MM.1S (cell line): ENCODE measurements around the gene CHSY1.

Source experiments
- DNase-seq: peaks from one replicate; pipeline ENCODE4 v3.0.0-alpha.2; 2015
- H2AFZ ChIP-seq: fragments of 300-600 bp; sonication (generic); 2 replicates; pipeline ENCODE4 v1.6.0; 2016; ENCODE audit warnings: antibody characterized with exemption, low read length
- H3F3A ChIP-seq: fragments of 300-600 bp; sonication (generic); 2 replicates; pipeline ENCODE4 v1.6.1; 2016; ENCODE audit warnings: mild to moderate bottlenecking, antibody characterized with exemption, low read length, moderate library complexity, mixed read lengths; ENCODE audit not compliant: insufficient read depth
- H3K27ac ChIP-seq: fragments of 300-600 bp; sonication (generic); 2 replicates; pipeline ENCODE4 v1.5.1; 2016; ENCODE audit warnings: mild to moderate bottlenecking, low read length
- H3K27me3 ChIP-seq: fragments of 300-600 bp; sonication (generic); replicated peaks from 2 replicates; pipeline ENCODE4 v1.6.0; 2016; ENCODE audit warnings: low read length; ENCODE audit not compliant: insufficient read depth
- H3K36me3 ChIP-seq: fragments of 300-600 bp; sonication (generic); replicated peaks from 2 replicates; pipeline ENCODE4 v1.6.1; 2016; ENCODE audit warnings: mild to moderate bottlenecking, low read length, mixed read lengths; ENCODE audit not compliant: insufficient read depth
- H3K4me1 ChIP-seq: fragments of 300-600 bp; sonication (generic); 2 replicates; pipeline ENCODE4 v1.6.1; 2016; ENCODE audit warnings: low read length, mixed read lengths
- H3K4me2 ChIP-seq: fragments of 300-600 bp; sonication (generic); 2 replicates; pipeline ENCODE4 v1.6.0; 2016; ENCODE audit warnings: low read depth, low read length
- H3K4me3 ChIP-seq: fragments of 300-600 bp; sonication (generic); 2 replicates; pipeline ENCODE4 v1.5.1; 2016; ENCODE audit warnings: low read length, mixed read lengths
- H3K79me2 ChIP-seq: fragments of 300-600 bp; sonication (generic); 2 replicates; pipeline ENCODE4 v1.6.1; 2016; ENCODE audit warnings: mixed run types, low read length, mixed read lengths
- H3K9ac ChIP-seq: fragments of 300-600 bp; sonication (generic); 2 replicates; pipeline ENCODE4 v1.6.1; 2016; ENCODE audit warnings: low read length, mixed read lengths
- H3K9me2 ChIP-seq: fragments of 300-600 bp; sonication (generic); replicated peaks from 2 replicates; pipeline ENCODE4 v1.6.1; 2016; ENCODE audit warnings: mild to moderate bottlenecking, low read length, mixed read lengths; ENCODE audit not compliant: insufficient read depth
- H3K9me3 ChIP-seq: fragments of 300-600 bp; sonication (generic); replicated peaks from 2 replicates; pipeline ENCODE4 v1.6.1; 2016; ENCODE audit warnings: mild to moderate bottlenecking, low read length, mixed read lengths; ENCODE audit not compliant: insufficient read depth
- H4K20me1 ChIP-seq: fragments of 300-600 bp; sonication (generic); 2 replicates; pipeline ENCODE4 v1.6.1; 2016; ENCODE audit warnings: mild to moderate bottlenecking, low read length, moderate library complexity, mixed read lengths; ENCODE audit not compliant: insufficient read depth
- EZH2 ChIP-seq: fragments of 300-600 bp; sonication (generic); optimal IDR thresholded peaks from 2 replicates; pipeline ENCODE3; 2017; ENCODE audit warnings: low read depth, mild to moderate bottlenecking, antibody characterized with exemption, low read length, mixed read lengths
- EZH2phosphoT487 ChIP-seq: fragments of 300-600 bp; sonication (generic); IDR thresholded peaks from 2 replicates; pipeline ENCODE4 v1.6.1; 2018; ENCODE audit warnings: antibody characterized with exemption, low read length
- TF ChIP-seq, protein P1 (sequence below): fragments of 300-600 bp; sonication (generic); IDR thresholded peaks from 2 replicates; pipeline ENCODE4 v1.5.1; 2016; ENCODE audit warnings: antibody characterized with exemption, low read length, mixed read lengths

CHSY1 gene

DNA sequence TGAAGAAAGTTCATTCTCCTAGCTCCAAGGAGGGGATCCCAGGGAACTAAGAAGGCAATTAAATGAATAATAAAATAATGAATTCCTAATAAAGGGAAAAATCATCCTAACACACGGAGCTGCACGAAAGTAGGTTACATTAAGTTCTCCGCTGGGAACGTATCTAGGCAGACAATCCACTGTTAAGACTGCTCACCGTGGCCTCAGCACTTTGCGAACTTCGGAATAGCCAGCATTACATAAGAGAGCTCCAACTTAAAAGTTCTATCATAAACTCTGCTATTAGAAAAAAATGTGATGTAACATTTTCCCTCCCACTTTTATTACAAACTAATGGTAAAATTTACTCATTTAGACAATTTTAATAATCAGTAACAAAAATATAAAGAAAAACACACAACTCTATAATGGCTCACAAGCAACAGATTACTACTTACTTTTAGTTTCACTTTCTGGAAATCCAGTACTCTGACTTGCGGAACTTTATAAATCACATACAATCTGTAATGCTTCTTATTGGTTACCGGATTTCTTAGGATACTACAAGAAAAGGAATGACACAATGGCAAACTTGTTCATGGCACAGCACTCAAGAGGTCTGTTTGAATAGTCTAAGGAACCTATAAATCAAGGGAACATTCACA is 34.7 kb upstream of the CHSY1 start:
- no peak for DNase-seq
- no peak overlapping the region for H3K4me3 ChIP-seq
- no peaks in the 10 kb centered on the region for H3K27me3 ChIP-seq
- no peaks in the 10 kb centered on the region for H3K4me1 ChIP-seq
- no peaks in the 10 kb centered on the region; the same call in 1 of the 2 replicates for H3F3A ChIP-seq
- no peak overlapping the region for H3K27ac ChIP-seq
- no peak overlapping the region for H3K4me2 ChIP-seq
- peaks cover 75% of the 10 kb centered on the region for H3K79me2 ChIP-seq
- no peak for TF ChIP-seq EZH2
- TF ChIP-seq, protein P1, sequence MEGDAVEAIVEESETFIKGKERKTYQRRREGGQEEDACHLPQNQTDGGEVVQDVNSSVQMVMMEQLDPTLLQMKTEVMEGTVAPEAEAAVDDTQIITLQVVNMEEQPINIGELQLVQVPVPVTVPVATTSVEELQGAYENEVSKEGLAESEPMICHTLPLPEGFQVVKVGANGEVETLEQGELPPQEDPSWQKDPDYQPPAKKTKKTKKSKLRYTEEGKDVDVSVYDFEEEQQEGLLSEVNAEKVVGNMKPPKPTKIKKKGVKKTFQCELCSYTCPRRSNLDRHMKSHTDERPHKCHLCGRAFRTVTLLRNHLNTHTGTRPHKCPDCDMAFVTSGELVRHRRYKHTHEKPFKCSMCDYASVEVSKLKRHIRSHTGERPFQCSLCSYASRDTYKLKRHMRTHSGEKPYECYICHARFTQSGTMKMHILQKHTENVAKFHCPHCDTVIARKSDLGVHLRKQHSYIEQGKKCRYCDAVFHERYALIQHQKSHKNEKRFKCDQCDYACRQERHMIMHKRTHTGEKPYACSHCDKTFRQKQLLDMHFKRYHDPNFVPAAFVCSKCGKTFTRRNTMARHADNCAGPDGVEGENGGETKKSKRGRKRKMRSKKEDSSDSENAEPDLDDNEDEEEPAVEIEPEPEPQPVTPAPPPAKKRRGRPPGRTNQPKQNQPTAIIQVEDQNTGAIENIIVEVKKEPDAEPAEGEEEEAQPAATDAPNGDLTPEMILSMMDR: no peak
- no peak for TF ChIP-seq EZH2phosphoT487
- H2AFZ ChIP-seq: no peak overlapping the region
- no peaks in the 10 kb centered on the region for H3K9me3 ChIP-seq
- no peak overlapping the region for H3K9ac ChIP-seq
- no peaks in the 10 kb centered on the region for H3K9me2 ChIP-seq
- H4K20me1 ChIP-seq: peaks cover 15% of the 10 kb centered on the region
- peaks cover 41% of the 10 kb centered on the region for H3K36me3 ChIP-seq

- H3K27ac ChIP-seq: no peak overlapping the region
- no peak for DNase-seq
- no peaks in the 10 kb centered on the region for H3K9me2 ChIP-seq
- TF ChIP-seq, protein P1: no peak
- TF ChIP-seq EZH2phosphoT487: no peak
- no peak for TF ChIP-seq EZH2
- no peak overlapping the region for H2AFZ ChIP-seq
- no peaks in the 10 kb centered on the region for H3K9me3 ChIP-seq
- H3K4me2 ChIP-seq: no peak overlapping the region
- peaks cover 11% of the 10 kb centered on the region; the same call in 1 of the 2 replicates for H4K20me1 ChIP-seq
- no peaks in the 10 kb centered on the region for H3K27me3 ChIP-seq
- peaks cover 5% of the 10 kb centered on the region for H3F3A ChIP-seq
- H3K4me1 ChIP-seq: no peaks in the 10 kb centered on the region
- H3K4me3 ChIP-seq: no peak overlapping the region
- H3K79me2 ChIP-seq: peaks cover 48% of the 10 kb centered on the region
- H3K9ac ChIP-seq: no peak overlapping the region
- peaks cover 35% of the 10 kb centered on the region for H3K36me3 ChIP-seq
These were observed 32.1 kb upstream of the CHSY1 start for GRCh38 chr15:101283931-101284330.

DNA sequence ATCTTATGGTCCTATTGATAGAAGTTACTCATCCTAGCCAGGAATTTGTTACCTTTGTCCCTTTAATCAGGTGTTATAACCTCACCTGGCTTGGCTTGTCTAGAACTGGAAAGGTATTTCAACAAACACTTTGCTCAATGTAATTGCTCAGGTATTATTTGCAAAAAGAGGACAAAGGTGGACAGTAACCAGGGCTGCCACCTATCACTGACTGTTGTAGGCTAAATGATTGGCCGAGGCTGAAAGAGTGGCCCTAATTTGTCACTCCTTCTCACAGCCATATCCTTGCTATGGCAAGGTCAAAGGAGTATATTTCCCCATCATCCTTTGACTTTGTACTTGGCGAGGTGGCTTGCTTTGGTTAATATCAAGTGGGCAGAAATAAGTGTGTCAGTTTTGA is 28.2 kb upstream of the CHSY1 start:
- no peak overlapping the region for H3K4me3 ChIP-seq

More for the DNA sequence above, 28.2 kb upstream of the CHSY1 start:
- Histone ChIP-seq H3K9ac (no peak overlapping the region), H2AFZ (no peak overlapping the region), H3K27ac (no peak overlapping the region), H3K4me2 (no peak overlapping the region), H3K9me2 (no peaks in the 10 kb centered on the region), H3F3A (peaks cover 36% of the 10 kb centered on the region), H3K9me3 (no peaks in the 10 kb centered on the region), H3K79me2 (peaks cover 34% of the 10 kb centered on the region), H3K36me3 (peaks cover 16% of the 10 kb centered on the region; the same call in 1 of the 2 replicates), H4K20me1 (no peaks in the 10 kb centered on the region), H3K4me1 (peaks cover 4% of the 10 kb centered on the region), H3K27me3 (no peaks in the 10 kb centered on the region)
- DNase-seq: no peak
- no peak for TF ChIP-seq EZH2
- TF ChIP-seq, protein P1: no peak
- no peak for TF ChIP-seq EZH2phosphoT487
